ENCODE results near the gene TNIK. TPM values are rescaled to one million over a fixed set of nuclear protein-coding genes. Genes with fewer than 3 reads are reported as not detected.

The TNIK gene
- total RNA-seq, 1 experiment from 2014 or later, result 0.69 TPM

GRCh38 chr3:171221597-171221996 lies 238.6 kb downstream of the TNIK start:
- TF ChIP-seq EZH2 (IDR thresholded peaks at IDR 0.05; ENCODE audit: borderline replicate concordance, low read depth, low read length, poor library complexity, severe bottlenecking) (no peak), CTCF (conservative IDR thresholded peaks at IDR 0.05; ENCODE audit: low read depth, low read length) (no peak)
- no peak overlapping the region for H3K4me3 ChIP-seq (ENCODE audit: low read depth, low read length, poor library complexity, severe bottlenecking)
- H3K9me3 ChIP-seq (ENCODE audit: low read depth, low read length, poor library complexity, severe bottlenecking), result peaks cover 5% of the 10 kb centered on the region
- DNase-seq (ENCODE audit: low spot score), result no peak
- peaks cover 8% of the 10 kb centered on the region for H3K4me1 ChIP-seq (ENCODE audit: insufficient read depth, low read length, poor library complexity, severe bottlenecking)
- CTCF ChIA-PET, result no interaction called here
- H3K27ac ChIP-seq (ENCODE audit: low read depth, low read length, poor library complexity, severe bottlenecking), result no peak overlapping the region
- H3K27me3 ChIP-seq (replicated peaks; ENCODE audit: insufficient read depth, low read depth, low read length, poor library complexity), result no peaks in the 10 kb centered on the region
- intact Hi-C loops (cut with micrococcal nuclease; ENCODE audit: unreplicated experiment), result no loop called here
- H3K36me3 ChIP-seq (ENCODE audit: insufficient read depth, low read length, poor library complexity, severe bottlenecking), result no peaks in the 10 kb centered on the region
- BruUV-seq (replicated peaks), result no TSS peak
- POLR2A ChIA-PET (ENCODE audit: low non-redundant PET), result interaction anchor here (0.6 kb wide), 1 partner anchor 19 kb away, joined by 6 read pairs; no protein-coding TSS in a partner anchor

GRCh38 chr3:171221104-171221503 lies 239.1 kb downstream of the TNIK start:
- TF ChIP-seq EZH2 (IDR thresholded peaks at IDR 0.05; ENCODE audit: borderline replicate concordance, low read depth, low read length, poor library complexity, severe bottlenecking) (no peak), CTCF (conservative IDR thresholded peaks at IDR 0.05; ENCODE audit: low read depth, low read length) (no peak)
- DNase-seq (ENCODE audit: low spot score), result no peak
- Histone ChIP-seq H3K9me3 (ENCODE audit: low read depth, low read length, poor library complexity, severe bottlenecking) (peaks cover 3% of the 10 kb centered on the region), H3K36me3 (ENCODE audit: insufficient read depth, low read length, poor library complexity, severe bottlenecking) (no peaks in the 10 kb centered on the region), H3K4me3 (ENCODE audit: low read depth, low read length, poor library complexity, severe bottlenecking) (no peak overlapping the region), H3K27me3 (replicated peaks; ENCODE audit: insufficient read depth, low read depth, low read length, poor library complexity) (no peaks in the 10 kb centered on the region), H3K4me1 (ENCODE audit: insufficient read depth, low read length, poor library complexity, severe bottlenecking) (peaks cover 8% of the 10 kb centered on the region), H3K27ac (ENCODE audit: low read depth, low read length, poor library complexity, severe bottlenecking) (no peak overlapping the region)
- BruUV-seq (replicated peaks), result no TSS peak
- intact Hi-C loops (cut with micrococcal nuclease; ENCODE audit: unreplicated experiment), result no loop called here
- ChIA-PET POLR2A (ENCODE audit: low non-redundant PET) (no interaction called here), CTCF (no interaction called here)

- TF ChIP-seq CTCF (conservative IDR thresholded peaks at IDR 0.05; ENCODE audit: low read depth, low read length) (no peak), EZH2 (IDR thresholded peaks at IDR 0.05; ENCODE audit: borderline replicate concordance, low read depth, low read length, poor library complexity, severe bottlenecking) (no peak)
- intact Hi-C loops (cut with micrococcal nuclease; ENCODE audit: unreplicated experiment), result no loop called here
- POLR2A ChIA-PET (ENCODE audit: low non-redundant PET), result no interaction called here
- Histone ChIP-seq H3K27ac (ENCODE audit: low read depth, low read length, poor library complexity, severe bottlenecking) (no peak overlapping the region), H3K9me3 (ENCODE audit: low read depth, low read length, poor library complexity, severe bottlenecking) (no peaks in the 10 kb centered on the region), H3K4me1 (ENCODE audit: insufficient read depth, low read length, poor library complexity, severe bottlenecking) (no peaks in the 10 kb centered on the region), H3K4me3 (ENCODE audit: low read depth, low read length, poor library complexity, severe bottlenecking) (no peak overlapping the region), H3K36me3 (ENCODE audit: insufficient read depth, low read length, poor library complexity, severe bottlenecking) (no peaks in the 10 kb centered on the region), H3K27me3 (replicated peaks; ENCODE audit: insufficient read depth, low read depth, low read length, poor library complexity) (no peaks in the 10 kb centered on the region)
- no TSS peak for BruUV-seq (replicated peaks)
- CTCF ChIA-PET, result no interaction called here
- DNase-seq (ENCODE audit: low spot score), result no peak
Measured at GRCh38 chr3:171219258-171219657, 240.9 kb downstream of the TNIK start.

Measured in A673 (cell line).